HepG2 (cell line): ENCODE measurements around the gene HNRNPM.

Experiments
- EZH2 ChIP-seq: conservative IDR thresholded peaks from 2 replicates; pipeline ENCODE4 v1.6.1; 2012; ENCODE audit warnings: mild to moderate bottlenecking, low read depth, low read length, moderate library complexity
- KAT7 ChIP-seq: IDR thresholded peaks from 2 replicates; pipeline ENCODE4 v1.6.1; 2018; ENCODE audit warnings: borderline replicate concordance, missing compliant biosample characterization
- PAX8 ChIP-seq: sonication (generic); formaldehyde crosslinking; IDR thresholded peaks from 2 replicates; pipeline ENCODE4 v1.8.0; 2022; ENCODE audit warnings: mild to moderate bottlenecking, missing genetic modification reagents, borderline replicate concordance
- PBX2 ChIP-seq: IDR thresholded peaks from 2 replicates; pipeline ENCODE4 v1.6.1; 2016; ENCODE audit warnings: control low read depth
- POLR2AphosphoS2 ChIP-seq: IDR thresholded peaks from 2 replicates; pipeline ENCODE4 v1.6.1; 2011; ENCODE audit warnings: low read depth, low read length, improper control_type of control experiment
- POLR2AphosphoS5 ChIP-seq: IDR thresholded peaks from 2 replicates; pipeline ENCODE4 v1.6.1; 2012; ENCODE audit warnings: low read depth, low read length
- RFXAP ChIP-seq: sonication (generic); formaldehyde crosslinking; IDR thresholded peaks from 2 replicates; pipeline ENCODE4 v1.4.0; 2020; ENCODE audit warnings: missing genetic modification reagents, borderline replicate concordance
- TAF1 ChIP-seq: sonication (generic); formaldehyde crosslinking; IDR thresholded peaks from 2 replicates; pipeline ENCODE4 v1.4.0; 2020; ENCODE audit warnings: missing genetic modification reagents
- TCF7L2 ChIP-seq: IDR thresholded peaks from 2 replicates; pipeline ENCODE4 v1.6.1; 2011; ENCODE audit warnings: mild to moderate bottlenecking, low read depth, low read length, moderate library complexity
- TF ChIP-seq, protein P1 (sequence below): sonication (generic); formaldehyde crosslinking; IDR thresholded peaks from 2 replicates; pipeline ENCODE4 v1.5.0; 2020; ENCODE audit warnings: mild to moderate bottlenecking, missing genetic modification reagents
- TF ChIP-seq, protein P2 (sequence below): sonication (generic); formaldehyde crosslinking; IDR thresholded peaks from 2 replicates; pipeline ENCODE4 v1.5.0; 2020; ENCODE audit warnings: mild to moderate bottlenecking, missing genetic modification reagents, moderate library complexity

GRCh38 chr19:8429826-8430225 is 14.9 kb upstream of the HNRNPM start:
- TF ChIP-seq TAF1 (CRISPR knock-in tag) (no peak), TCF7L2 (no peak), RFXAP (CRISPR knock-in tag) (no peak), KAT7 (CRISPR knock-in tag) (no peak), PAX8 (CRISPR knock-in tag) (no peak), PBX2 (CRISPR knock-in tag) (no peak), POLR2AphosphoS2 (no peak), POLR2AphosphoS5 (no peak), EZH2 (no peak)
- TF ChIP-seq, protein P1, sequence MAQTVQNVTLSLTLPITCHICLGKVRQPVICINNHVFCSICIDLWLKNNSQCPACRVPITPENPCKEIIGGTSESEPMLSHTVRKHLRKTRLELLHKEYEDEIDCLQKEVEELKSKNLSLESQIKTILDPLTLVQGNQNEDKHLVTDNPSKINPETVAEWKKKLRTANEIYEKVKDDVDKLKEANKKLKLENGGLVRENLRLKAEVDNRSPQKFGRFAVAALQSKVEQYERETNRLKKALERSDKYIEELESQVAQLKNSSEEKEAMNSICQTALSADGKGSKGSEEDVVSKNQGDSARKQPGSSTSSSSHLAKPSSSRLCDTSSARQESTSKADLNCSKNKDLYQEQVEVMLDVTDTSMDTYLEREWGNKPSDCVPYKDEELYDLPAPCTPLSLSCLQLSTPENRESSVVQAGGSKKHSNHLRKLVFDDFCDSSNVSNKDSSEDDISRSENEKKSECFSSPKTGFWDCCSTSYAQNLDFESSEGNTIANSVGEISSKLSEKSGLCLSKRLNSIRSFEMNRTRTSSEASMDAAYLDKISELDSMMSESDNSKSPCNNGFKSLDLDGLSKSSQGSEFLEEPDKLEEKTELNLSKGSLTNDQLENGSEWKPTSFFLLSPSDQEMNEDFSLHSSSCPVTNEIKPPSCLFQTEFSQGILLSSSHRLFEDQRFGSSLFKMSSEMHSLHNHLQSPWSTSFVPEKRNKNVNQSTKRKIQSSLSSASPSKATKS = no peak
- TF ChIP-seq, protein P2, sequence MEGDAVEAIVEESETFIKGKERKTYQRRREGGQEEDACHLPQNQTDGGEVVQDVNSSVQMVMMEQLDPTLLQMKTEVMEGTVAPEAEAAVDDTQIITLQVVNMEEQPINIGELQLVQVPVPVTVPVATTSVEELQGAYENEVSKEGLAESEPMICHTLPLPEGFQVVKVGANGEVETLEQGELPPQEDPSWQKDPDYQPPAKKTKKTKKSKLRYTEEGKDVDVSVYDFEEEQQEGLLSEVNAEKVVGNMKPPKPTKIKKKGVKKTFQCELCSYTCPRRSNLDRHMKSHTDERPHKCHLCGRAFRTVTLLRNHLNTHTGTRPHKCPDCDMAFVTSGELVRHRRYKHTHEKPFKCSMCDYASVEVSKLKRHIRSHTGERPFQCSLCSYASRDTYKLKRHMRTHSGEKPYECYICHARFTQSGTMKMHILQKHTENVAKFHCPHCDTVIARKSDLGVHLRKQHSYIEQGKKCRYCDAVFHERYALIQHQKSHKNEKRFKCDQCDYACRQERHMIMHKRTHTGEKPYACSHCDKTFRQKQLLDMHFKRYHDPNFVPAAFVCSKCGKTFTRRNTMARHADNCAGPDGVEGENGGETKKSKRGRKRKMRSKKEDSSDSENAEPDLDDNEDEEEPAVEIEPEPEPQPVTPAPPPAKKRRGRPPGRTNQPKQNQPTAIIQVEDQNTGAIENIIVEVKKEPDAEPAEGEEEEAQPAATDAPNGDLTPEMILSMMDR (CRISPR knock-in tag) = no peak
